HUES64 (cell line): ENCODE measurements around the gene MYBPH.

Source experiments
- H3K27ac ChIP-seq: 2 replicates; pipeline ENCODE4 v1.7.0; 2013; ENCODE audit warnings: low read depth, low read length, inconsistent platforms
- H3K27me3 ChIP-seq: 2 replicates; pipeline ENCODE4 v1.6.1; 2013; ENCODE audit warnings: mild to moderate bottlenecking, low read length; ENCODE audit not compliant: insufficient read depth
- H3K36me3 ChIP-seq: 2 replicates; pipeline ENCODE4 v1.6.1; 2013; ENCODE audit warnings: mild to moderate bottlenecking, low read length; ENCODE audit not compliant: insufficient read depth
- H3K4me1 ChIP-seq: 2 replicates; pipeline ENCODE4 v1.6.1; 2013; ENCODE audit warnings: mild to moderate bottlenecking, low read length, moderate library complexity; ENCODE audit not compliant: insufficient read depth
- H3K4me3 ChIP-seq: 2 replicates; pipeline ENCODE4 v1.5.1; 2013; ENCODE audit warnings: mild to moderate bottlenecking, low read length, moderate library complexity
- H3K9ac ChIP-seq: 2 replicates; pipeline ENCODE4 v1.6.1; 2013; ENCODE audit warnings: mild to moderate bottlenecking, low read depth, low read length
- H3K9me3 ChIP-seq: 2 replicates; pipeline ENCODE4 v1.6.1; 2013; ENCODE audit warnings: low read depth, low read length; ENCODE audit not compliant: insufficient read depth
- WGBS: fragments of 150-250, 120-280 bp; methylation state at CpG from one replicate; pipeline ENCODE4 v1.1.7; 2013; ENCODE audit warnings: missing lambda C conversion rate; 5-methylcytosine and 5-hydroxymethylcytosine counted together

MYBPH gene

GRCh38 chr1:203170625-203171330 lies 4.8 kb downstream of the MYBPH start:
- no peaks in the 10 kb centered on the region for H3K9me3 ChIP-seq
- no peak overlapping the region for H3K4me3 ChIP-seq
- 0 out of 2 replicates have a peak, but pooled peaks cover 3% of the 10 kb centered on the region for H3K4me1 ChIP-seq
- WGBS: 90% methylated on average over 8 of the region's 8 CpGs
- H3K27ac ChIP-seq: no peak overlapping the region
- H3K27me3 ChIP-seq: no peaks in the 10 kb centered on the region
- no peak overlapping the region for H3K9ac ChIP-seq
- H3K36me3 ChIP-seq: no peaks in the 10 kb centered on the region

- no peaks in the 10 kb centered on the region for H3K27me3 ChIP-seq
- WGBS: 94% methylated on average over 20 of the region's 21 CpGs
- no peak overlapping the region for H3K9ac ChIP-seq
- H3K4me1 ChIP-seq: 0 out of 2 replicates have a peak, but pooled peaks cover 3% of the 10 kb centered on the region
- no peaks in the 10 kb centered on the region for H3K36me3 ChIP-seq
- H3K27ac ChIP-seq: no peak overlapping the region
- H3K4me3 ChIP-seq: no peak overlapping the region
- H3K9me3 ChIP-seq: no peaks in the 10 kb centered on the region
Observed at GRCh38 chr1:203169770-203170520, 5.7 kb downstream of the MYBPH start.

- H3K4me3 ChIP-seq: no peak overlapping the region
- no peaks in the 10 kb centered on the region for H3K9me3 ChIP-seq
- H3K27ac ChIP-seq: no peak overlapping the region
- WGBS: 92% methylated on average over 9 of the region's 9 CpGs
- no peak overlapping the region for H3K9ac ChIP-seq
- H3K36me3 ChIP-seq: no peaks in the 10 kb centered on the region
- no peaks in the 10 kb centered on the region for H3K27me3 ChIP-seq
- H3K4me1 ChIP-seq: 0 out of 2 replicates have a peak, but pooled peaks cover 3% of the 10 kb centered on the region
Observed at GRCh38 chr1:203168991-203169390, 6.6 kb downstream of the MYBPH start.

- 95% methylated on average over 12 of the region's 12 CpGs for WGBS
- Histone ChIP-seq H3K36me3 (no peaks in the 10 kb centered on the region), H3K9ac (no peak overlapping the region), H3K27ac (no peak overlapping the region), H3K4me1 (0 out of 2 replicates have a peak, but pooled peaks cover under 1% of the 10 kb centered on the region), H3K27me3 (no peaks in the 10 kb centered on the region), H3K9me3 (no peaks in the 10 kb centered on the region), H3K4me3 (no peak overlapping the region)
Observed at GRCh38 chr1:203168256-203168786, 7.3 kb downstream of the MYBPH start.

- Histone ChIP-seq H3K9ac (no peak overlapping the region), H3K36me3 (no peaks in the 10 kb centered on the region), H3K27ac (no peak overlapping the region), H3K4me1 (no peaks in the 10 kb centered on the region), H3K27me3 (no peaks in the 10 kb centered on the region; the same call in 1 of the 2 replicates), H3K9me3 (no peaks in the 10 kb centered on the region), H3K4me3 (no peak overlapping the region)
- 95% methylated on average over 4 of the region's 5 CpGs for WGBS
Observed at GRCh38 chr1:203167913-203168200, 7.8 kb downstream of the MYBPH start.

GRCh38 chr1:203167026-203167912 lies 8.4 kb downstream of the MYBPH start:
- Histone ChIP-seq H3K4me3 (no peak overlapping the region), H3K27me3 (no peaks in the 10 kb centered on the region; the same call in 1 of the 2 replicates), H3K9me3 (no peaks in the 10 kb centered on the region), H3K4me1 (no peaks in the 10 kb centered on the region), H3K9ac (no peak overlapping the region), H3K27ac (no peak overlapping the region), H3K36me3 (no peaks in the 10 kb centered on the region)
- 89% methylated on average over 23 of the region's 23 CpGs for WGBS

GRCh38 chr1:203166192-203166940 lies 9.3 kb downstream of the MYBPH start:
- H3K27me3 ChIP-seq: no peaks in the 10 kb centered on the region; the same call in 1 of the 2 replicates
- H3K9me3 ChIP-seq: no peaks in the 10 kb centered on the region
- no peak overlapping the region for H3K27ac ChIP-seq
- WGBS: 77% methylated on average over 14 of the region's 14 CpGs
- no peak overlapping the region for H3K4me3 ChIP-seq
- no peaks in the 10 kb centered on the region for H3K4me1 ChIP-seq
- H3K9ac ChIP-seq: no peak overlapping the region
- no peaks in the 10 kb centered on the region for H3K36me3 ChIP-seq

- WGBS: 97% methylated on average over 8 of the region's 8 CpGs
- no peak overlapping the region for H3K9ac ChIP-seq
- H3K36me3 ChIP-seq: no peaks in the 10 kb centered on the region
- no peak overlapping the region for H3K4me3 ChIP-seq
- no peaks in the 10 kb centered on the region; the same call in 1 of the 2 replicates for H3K27me3 ChIP-seq
- no peaks in the 10 kb centered on the region for H3K9me3 ChIP-seq
- H3K27ac ChIP-seq: no peak overlapping the region
- no peaks in the 10 kb centered on the region for H3K4me1 ChIP-seq
Observed at GRCh38 chr1:203165800-203166161, 9.8 kb downstream of the MYBPH start.

- 93% methylated on average over 28 of the region's 28 CpGs for WGBS
- Histone ChIP-seq H3K4me1 (no peaks in the 10 kb centered on the region), H3K36me3 (no peaks in the 10 kb centered on the region), H3K27me3 (no peaks in the 10 kb centered on the region; the same call in 1 of the 2 replicates), H3K27ac (no peak overlapping the region), H3K4me3 (no peak overlapping the region), H3K9ac (no peak overlapping the region), H3K9me3 (no peaks in the 10 kb centered on the region)
Observed at GRCh38 chr1:203165101-203165799, 10.4 kb downstream of the MYBPH start.
